Spleen (tissue), 11 donors: ENCODE data around the gene SKA3. TPM values are rescaled to one million over a fixed set of nuclear protein-coding genes. Genes with fewer than 3 reads are reported as not detected.

Experiments used
- DNase-seq: peaks from one replicate; pipeline ENCODE4 v3.0.0-alpha.2; 2020
- H3K27ac ChIP-seq, 8 donors: fragments of 200-600 bp; sonication (generic) in 7 of 8; 1 replicate in 4 of 8; 2 replicates in 4 of 8; pipeline versions ENCODE4 v1.5.0 to v1.8.0; 2016 to 2021; ENCODE audit warnings: inconsistent platforms in 4 of 8, mild to moderate bottlenecking in 4 of 8, moderate library complexity in 1 of 8
- H3K27me3 ChIP-seq, 7 donors: fragments of 200-600 bp; sonication (generic) in 6 of 7; replicated peaks in 1 of 7; 1 replicate in 4 of 7; 2 replicates in 3 of 7; pipeline versions ENCODE4 v1.5.0 to v1.8.0; 2016 to 2021; ENCODE audit warnings: inconsistent platforms in 3 of 7, mild to moderate bottlenecking in 1 of 7
- H3K36me3 ChIP-seq, 6 donors: fragments of 200-600 bp; sonication (generic) in 5 of 6; 1 replicate in 4 of 6; 2 replicates in 2 of 6; pipeline versions ENCODE4 v1.5.0 to v1.8.0; 2016 to 2021; ENCODE audit warnings: inconsistent platforms in 2 of 6
- H3K4me1 ChIP-seq, 6 donors: fragments of 200-600 bp; sonication (generic) in 5 of 6; 1 replicate in 3 of 6; 2 replicates in 3 of 6; pipeline versions ENCODE4 v1.5.0 to v1.8.0; 2016 to 2021; ENCODE audit warnings: inconsistent platforms in 3 of 6
- H3K4me3 ChIP-seq, 8 donors: fragments of 200-600 bp; sonication (generic) in 7 of 8; 1 replicate in 4 of 8; 2 replicates in 4 of 8; pipeline versions ENCODE4 v1.5.0 to v1.8.0; 2016 to 2021; ENCODE audit warnings: inconsistent platforms in 4 of 8, mild to moderate bottlenecking in 4 of 8, moderate library complexity in 2 of 8
- H3K9me3 ChIP-seq, 8 donors: fragments of 200-600 bp; sonication (generic) in 7 of 8; 1 replicate in 4 of 8; 2 replicates in 4 of 8; pipeline versions ENCODE4 v1.5.0 to v1.8.0; 2016 to 2021; ENCODE audit warnings: inconsistent platforms in 4 of 8
- CTCF ChIP-seq, 11 experiments: fragments of 200-600 bp in 7 of 11; fragments of 450-650 bp in 4 of 11; sonication (generic) in 4 of 11; IDR thresholded peaks in 8 of 11; conservative IDR thresholded peaks in 3 of 11; 1 replicate in 7 of 11; 2 replicates in 4 of 11; pipeline versions ENCODE4 v1.4.0 to v1.8.0; 2016 to 2021; ENCODE audit warnings: antibody characterized with exemption in 11 of 11, inconsistent platforms in 4 of 11, mild to moderate bottlenecking in 1 of 11
- POLR2A ChIP-seq, 3 donors: fragments of 450-650 bp; IDR thresholded peaks; one replicate each; pipeline ENCODE4 v1.5.1; 2017; ENCODE audit warnings: antibody characterized with exemption in 3 of 3, mild to moderate bottlenecking in 1 of 3
- POLR2AphosphoS5 ChIP-seq, 3 donors: sonication (generic); formaldehyde crosslinking; IDR thresholded peaks; one replicate each; pipeline ENCODE4 v1.5.1; 2017; ENCODE audit warnings: antibody characterized with exemption in 3 of 3
- WGBS, 5 donors: extraction: QIAGEN DNeasy Blood & Tissue Kit in 3 of 5; methylation state at CpG; one replicate each; pipeline versions ENCODE4 v1.1.5 to v1.1.7; 2013 to 2018; 5-methylcytosine and 5-hydroxymethylcytosine counted together
- intact Hi-C: fragments of 100-400 bp; cut with DNase I; formaldehyde crosslinking; loops from one replicate; pipeline ENCODE4 v1.15.0; 2023; ENCODE audit warnings: low total_unique reads
- polyA plus RNA-seq, 3 donors: library from polyadenylated mRNA; stranded (reverse); fragments of 200-250 nt; gene quantifications; one replicate each; pipeline ENCODE4 v1.2.1, GENCODE V29; 2013
- small RNA-seq, 4 donors: library from RNA; depleted of rRNA; stranded (forward); fragments of <200 nt; gene quantifications; one replicate each; pipeline ENCODE3, GENCODE V24; 2016
- total RNA-seq, 7 donors: library from RNA; depleted of rRNA in 3 of 7; stranded (reverse); fragments of >200 nt in 3 of 7; fragmentation: NEBNext Ultra II Directional in 4 of 7; extraction: Animal tissue kit (Norgen Biotek cat#: 25700) in 4 of 7; gene quantifications; one replicate each; pipeline versions ENCODE4 v1.1.0 to v1.2.1, GENCODE V29; 2016 to 2021
- donor health status: healthy with polysubstance abuse.
- donor health status: DM: no; HTN: no; CAD: no; lungs with moderate emphysema.
- donor health status: DM: no; HTN: no; CAD: no.
- donor health status: Bipolar disorder and iron deficiency.
- donor health status: healthy.
- donor health status: DM: no; HTN: no; CAD: no.
- donor health status: DM: yes; HTN: yes; CAD: no.

SKA3 gene
- total and polyA plus RNA-seq, 10 donors = 0.65 to 5.0 (median 2.4) TPM

GRCh38 chr13:21106089-21106488 is 70.3 kb downstream of the SKA3 start:
- Histone ChIP-seq H3K27ac (no peak overlapping the region), H3K9me3 (peaks cover 0 to 4% (median 0%) of the 10 kb centered on the region in 8 donors), H3K4me3 (no peak overlapping the region), H3K36me3 (no peaks in the 10 kb centered on the region), H3K4me1 (peaks cover 0 to 4% (median 0%) of the 10 kb centered on the region in 6 donors), H3K27me3 (no peaks in the 10 kb centered on the region)
- DNase-seq = no peak
- no peak for TF ChIP-seq CTCF (IDR thresholded peaks at IDR 0.05 in 8 of 11, conservative IDR thresholded peaks at IDR 0.05 in 3 of 11)
- TF ChIP-seq POLR2A (IDR thresholded peaks at IDR 0.05) = no peak
- TF ChIP-seq POLR2AphosphoS5 (IDR thresholded peaks at IDR 0.05) = no peak
- intact Hi-C loops = no loop called here
- 68 to 87% (median 75%) methylated on average over 4 of the region's 4 CpGs for WGBS, 5 donors

- no peak overlapping the region for H3K4me3 ChIP-seq
- intact Hi-C loops = no loop called here
- no peaks in the 10 kb centered on the region for H3K36me3 ChIP-seq
- WGBS, 5 donors = 93 to 97% (median 95%) methylated on average over 37 of the region's 37 CpGs
- no peak for DNase-seq
- H3K4me1 ChIP-seq = no peaks in the 10 kb centered on the region
- H3K27me3 ChIP-seq = no peaks in the 10 kb centered on the region
- no peak for TF ChIP-seq POLR2AphosphoS5 (IDR thresholded peaks at IDR 0.05)
- TF ChIP-seq POLR2A (IDR thresholded peaks at IDR 0.05) = no peak
- no peak for TF ChIP-seq CTCF (IDR thresholded peaks at IDR 0.05 in 8 of 11, conservative IDR thresholded peaks at IDR 0.05 in 3 of 11)
- H3K27ac ChIP-seq = no peak overlapping the region
- peaks cover 0 to 4% (median 0%) of the 10 kb centered on the region in 8 donors for H3K9me3 ChIP-seq
Observed at GRCh38 chr13:21104199-21105019, 71.9 kb downstream of the SKA3 start.

Small RNA genes lying within 50 kb of the gene (small RNA-seq; reads per million reads assigned to genes)
- gene AL158032.1 (0 reads per million in 4 donors), gene RF00086 (0 reads per million in 4 donors), gene RF02116 (0 reads per million in 4 donors)

Other genes starting within 250 kb of the SKA3 start
- 10 to 100 TPM; 20.9 to 34.6 (median 29.3) TPM for gene LATS2, start 115.0 kb downstream of the SKA3 start, total RNA-seq
- 1 to 10 TPM; 2.5 to 5.8 (median 2.7) TPM for gene LATS2, start 115.0 kb downstream of the SKA3 start, polyA plus RNA-seq
- gene SAP18, start 36.4 kb downstream of the SKA3 start, total RNA-seq = 100 to 1,000 TPM in 4 of 7 donors, 10 to 100 TPM in 3; 48.8 to 153 (median 144) TPM
- 10 to 100 TPM; 62.9 to 75.9 (median 67.8) TPM for gene SAP18, start 36.4 kb downstream of the SKA3 start, polyA plus RNA-seq
- gene MRPL57, start 106 bp upstream of the SKA3 start, total RNA-seq = 10 to 100 TPM; 11.5 to 26.4 (median 15.7) TPM
- gene MRPL57, start 106 bp upstream of the SKA3 start, polyA plus RNA-seq = 10 to 100 TPM; 21.1 to 24.8 (median 24.6) TPM